Gastrocnemius medialis (tissue), 4 donors: Measurements from ENCODE around the gene PDGFD.

ENCODE experiments used
- CTCF ChIP-seq, 5 experiments: fragments of 450-650 bp in 3 of 5; fragments of 200-600 bp in 2 of 5; sonication (generic) in 2 of 5; IDR thresholded peaks in 4 of 5; conservative IDR thresholded peaks in 1 of 5; 1 replicate in 4 of 5; 2 replicates in 1 of 5; pipeline ENCODE4 v1.5.1; 2016 to 2019; ENCODE audit warnings: antibody characterized with exemption in 5 of 5, mild to moderate bottlenecking in 3 of 5, moderate library complexity in 3 of 5
- POLR2A ChIP-seq, 2 donors: fragments of 450-650 bp; IDR thresholded peaks; one replicate each; pipeline ENCODE4 v1.6.1; 2017; ENCODE audit warnings: antibody characterized with exemption in 2 of 2, mild to moderate bottlenecking in 2 of 2, moderate library complexity in 2 of 2

- TF ChIP-seq POLR2A (IDR thresholded peaks at IDR 0.05) (no peak), CTCF (IDR thresholded peaks at IDR 0.05 in 4 of 5, conservative IDR thresholded peaks at IDR 0.05 in 1 of 5) (no peak)
Measured at GRCh38 chr11:103995896-103996295, 168.1 kb downstream of the PDGFD start.
